Right lobe of liver (tissue), 6 donors: ENCODE data around the gene RAD9A. TPM values are rescaled to one million over a fixed set of nuclear protein-coding genes. Genes with fewer than 3 reads are reported as not detected.

Experiments
- ATAC-seq, 4 donors: fragments of 200-7000 bp; cut with Tn5 transposase; one replicate each; pipeline ENCODE4 v1.9.1; 2020; ENCODE audit warnings: mild to moderate bottlenecking in 4 of 4, moderate library complexity in 4 of 4
- DNase-seq, 3 donors: peaks; one replicate each; pipeline ENCODE4 v3.0.0-alpha.2; 2020
- H3K27ac ChIP-seq, 3 donors: fragments of 200-600 bp; one replicate each; pipeline ENCODE4 v1.8.0; 2022
- H3K27me3 ChIP-seq, 2 donors: fragments of 200-600 bp; one replicate each; pipeline ENCODE4 v1.8.0; 2022
- H3K36me3 ChIP-seq, 4 donors: fragments of 200-600 bp; sonication (generic) in 1 of 4; one replicate each; pipeline versions ENCODE4 v1.5.1 to v1.8.0; 2017 to 2022; ENCODE audit warnings: control low read depth in 1 of 4
- H3K4me1 ChIP-seq, 4 donors: fragments of 200-600 bp; sonication (generic) in 1 of 4; one replicate each; pipeline versions ENCODE4 v1.5.1 to v1.8.0; 2017 to 2022; ENCODE audit warnings: control low read depth in 1 of 4
- H3K4me3 ChIP-seq, 3 donors: fragments of 200-600 bp; one replicate each; pipeline ENCODE4 v1.8.0; 2022
- H3K9me3 ChIP-seq, 4 donors: fragments of 200-600 bp; sonication (generic) in 1 of 4; one replicate each; pipeline versions ENCODE4 v1.5.1 to v1.8.0; 2017 to 2022; ENCODE audit warnings: control low read depth in 1 of 4
- POLR2A ChIP-seq: fragments of 450-650 bp; IDR thresholded peaks from one replicate; pipeline ENCODE4 v1.6.1; 2017; ENCODE audit warnings: antibody characterized with exemption, mild to moderate bottlenecking
- WGBS: methylation state at CpG from one replicate; pipeline ENCODE4 v1.1.6; 2018; ENCODE audit warnings: low coverage, low lambda C conversion rate; ENCODE audit not compliant: insufficient coverage; ENCODE audit errors: missing lambda C conversion rate; 5-methylcytosine and 5-hydroxymethylcytosine counted together
- intact Hi-C, 2 donors: fragments of 100-400 bp; cut with DNase I; formaldehyde crosslinking; loops; one replicate each; pipeline versions ENCODE4 v1.11.2 to v1.14.1; 2022
- total RNA-seq, 6 experiments: library from RNA; depleted of rRNA in 2 of 6; stranded (reverse); fragments of >200 nt in 2 of 6; fragmentation: NEBNext Ultra II Directional in 3 of 6; extraction: Animal tissue kit (Norgen Biotek cat#: 25700) in 3 of 6; gene quantifications; one replicate each; pipeline versions ENCODE4 v1.1.0 to v1.2.4, GENCODE V29; 2016 to 2023
- TF ChIP-seq, protein P1 (sequence below), 4 donors: fragments of 200-600 bp in 3 of 4; fragments of 450-650 bp in 1 of 4; IDR thresholded peaks; one replicate each; pipeline versions ENCODE4 v1.5.1 to v1.8.0; 2016 to 2022; ENCODE audit warnings: antibody characterized with exemption in 4 of 4, mild to moderate bottlenecking in 2 of 4
- donor health status: DM: no; HTN: yes; CAD: no.
- donor health status: DM: no; HTN: no; CAD: no.
- donor health status: DM: no; HTN: no; CAD: no.
- donor health status: DM: no; HTN: yes; CAD: no.
- donor health status: DM: no; HTN: yes; CAD: no.

The RAD9A gene
- total RNA-seq, 6 experiments from 2014 or later: 5.3 to 13.2 (median 6.2) TPM

DNA sequence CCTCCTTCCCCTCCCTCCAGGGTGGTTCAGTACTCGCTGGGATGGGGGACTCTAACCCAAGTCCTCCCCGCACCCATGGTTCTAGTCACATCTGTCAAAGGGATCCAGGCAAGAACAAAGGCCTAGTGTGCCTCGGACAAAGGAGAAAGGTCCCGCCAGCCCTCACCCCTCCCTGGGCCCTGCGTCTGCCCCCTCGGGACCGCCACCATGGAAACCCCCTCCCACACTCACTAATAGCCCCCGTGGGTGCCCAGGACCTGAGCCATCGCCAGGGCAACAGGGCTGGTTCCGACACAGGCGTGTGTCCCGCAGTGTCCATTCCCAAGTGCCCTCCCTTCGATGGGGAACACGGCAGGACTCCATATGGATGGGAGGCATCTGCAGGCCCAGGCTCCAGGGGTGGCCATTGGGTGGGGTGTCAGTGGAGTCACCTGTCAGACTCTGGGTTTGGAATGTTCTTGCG, 18.6 kb downstream of the RAD9A start:
- ATAC-seq: no peak

DNA sequence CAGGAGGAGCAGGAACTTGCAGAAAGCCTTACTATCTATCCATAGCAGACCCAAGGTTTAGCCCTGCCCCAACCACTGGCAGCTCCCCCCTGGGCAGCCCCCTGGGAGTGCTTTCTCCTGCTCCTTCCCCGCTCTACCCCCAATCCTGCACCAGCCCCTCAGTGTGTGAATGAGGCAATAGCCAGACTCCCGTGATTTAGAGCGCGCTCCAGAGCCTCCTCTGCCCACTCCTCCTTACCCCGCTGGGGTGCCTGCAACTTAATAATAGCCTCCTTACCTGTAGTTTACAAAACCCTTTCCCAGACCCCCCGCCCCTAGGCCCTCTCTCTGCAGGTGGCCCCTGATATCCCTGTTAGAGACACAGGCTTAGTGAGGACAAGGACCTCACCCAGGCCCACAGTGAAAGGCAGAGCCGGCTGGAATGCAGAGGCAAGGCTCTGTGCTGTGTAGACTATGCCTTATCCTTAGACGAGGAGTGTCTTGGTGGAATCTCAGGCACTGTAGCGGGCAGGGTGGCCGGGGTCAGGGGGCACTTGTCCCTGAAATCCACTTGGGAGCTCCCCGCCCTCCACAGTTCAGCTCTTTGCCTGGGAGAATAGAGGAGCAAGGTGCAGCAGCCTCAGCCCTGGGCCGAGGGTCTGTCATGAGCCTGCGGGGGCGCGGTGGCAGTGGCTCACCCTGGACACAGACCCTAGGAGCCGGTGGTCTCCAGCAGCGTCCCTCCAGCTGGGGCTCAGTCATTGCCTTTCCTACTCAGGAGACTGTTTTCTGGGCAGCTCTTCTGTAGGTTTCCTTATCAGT, 19.4 kb downstream of the RAD9A start:
- Histone ChIP-seq H3K27me3 (no peaks in the 10 kb centered on the region), H3K36me3 (no peaks in the 10 kb centered on the region), H3K27ac (no peak overlapping the region), H3K9me3 (no peaks in the 10 kb centered on the region), H3K4me1 (peaks cover 0 to 9% (median 0%) of the 10 kb centered on the region in 4 donors), H3K4me3 (no peak overlapping the region)
- WGBS: 56% methylated on average over 3 of the region's 17 CpGs
- ATAC-seq: no peak
- intact Hi-C loops: no loop called here
- TF ChIP-seq, protein P1, sequence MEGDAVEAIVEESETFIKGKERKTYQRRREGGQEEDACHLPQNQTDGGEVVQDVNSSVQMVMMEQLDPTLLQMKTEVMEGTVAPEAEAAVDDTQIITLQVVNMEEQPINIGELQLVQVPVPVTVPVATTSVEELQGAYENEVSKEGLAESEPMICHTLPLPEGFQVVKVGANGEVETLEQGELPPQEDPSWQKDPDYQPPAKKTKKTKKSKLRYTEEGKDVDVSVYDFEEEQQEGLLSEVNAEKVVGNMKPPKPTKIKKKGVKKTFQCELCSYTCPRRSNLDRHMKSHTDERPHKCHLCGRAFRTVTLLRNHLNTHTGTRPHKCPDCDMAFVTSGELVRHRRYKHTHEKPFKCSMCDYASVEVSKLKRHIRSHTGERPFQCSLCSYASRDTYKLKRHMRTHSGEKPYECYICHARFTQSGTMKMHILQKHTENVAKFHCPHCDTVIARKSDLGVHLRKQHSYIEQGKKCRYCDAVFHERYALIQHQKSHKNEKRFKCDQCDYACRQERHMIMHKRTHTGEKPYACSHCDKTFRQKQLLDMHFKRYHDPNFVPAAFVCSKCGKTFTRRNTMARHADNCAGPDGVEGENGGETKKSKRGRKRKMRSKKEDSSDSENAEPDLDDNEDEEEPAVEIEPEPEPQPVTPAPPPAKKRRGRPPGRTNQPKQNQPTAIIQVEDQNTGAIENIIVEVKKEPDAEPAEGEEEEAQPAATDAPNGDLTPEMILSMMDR (IDR thresholded peaks at IDR 0.05): no peak
- TF ChIP-seq POLR2A: no peak
- DNase-seq: no peak

More for the DNA sequence above, 18.6 kb downstream of the RAD9A start:
- H3K27me3 ChIP-seq: no peaks in the 10 kb centered on the region
- intact Hi-C loops: no loop called here
- no peaks in the 10 kb centered on the region for H3K9me3 ChIP-seq
- peaks cover 0 to 5% (median 0%) of the 10 kb centered on the region in 4 donors for H3K4me1 ChIP-seq
- no peaks in the 10 kb centered on the region for H3K36me3 ChIP-seq
- no peak overlapping the region for H3K27ac ChIP-seq
- WGBS: 50% methylated on average over 7 of the region's 15 CpGs
- DNase-seq: peak in 1 of 3 donors; percentile 19
- TF ChIP-seq, protein P1 (IDR thresholded peaks at IDR 0.05): no peak
- TF ChIP-seq POLR2A: no peak
- H3K4me3 ChIP-seq: no peak overlapping the region

DNA sequence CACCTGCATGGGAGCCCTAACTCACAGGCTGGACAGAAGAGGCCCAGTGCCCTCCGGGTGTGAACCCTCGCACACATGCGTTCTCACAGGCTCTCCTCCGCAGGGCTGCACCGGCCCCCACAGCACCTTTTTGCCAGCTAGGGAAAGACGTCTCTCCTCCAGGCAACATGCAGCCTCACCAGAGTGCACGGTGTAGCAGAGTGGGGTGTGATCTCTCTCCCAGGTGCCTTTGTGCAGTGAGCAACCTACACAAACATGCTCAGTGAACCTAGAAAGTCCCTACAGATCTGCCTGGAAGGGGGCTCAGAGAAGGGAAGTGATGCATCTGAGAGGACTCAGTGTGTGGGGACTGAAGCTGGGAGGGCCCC, 20.0 kb downstream of the RAD9A start:
- Histone ChIP-seq H3K27ac (no peak overlapping the region), H3K27me3 (no peaks in the 10 kb centered on the region), H3K4me3 (no peak overlapping the region), H3K36me3 (no peaks in the 10 kb centered on the region), H3K9me3 (no peaks in the 10 kb centered on the region), H3K4me1 (peaks cover 0 to 9% (median 0%) of the 10 kb centered on the region in 4 donors)
- no peak for DNase-seq
- intact Hi-C loops: no loop called here
- no peak for TF ChIP-seq POLR2A
- TF ChIP-seq, protein P1 (IDR thresholded peaks at IDR 0.05): no peak
- WGBS: 29% methylated on average over 4 of the region's 7 CpGs
- ATAC-seq: no peak

- intact Hi-C loops: no loop called here
- Histone ChIP-seq H3K27ac (no peak overlapping the region), H3K4me1 (peaks cover 0 to 9% (median 0%) of the 10 kb centered on the region in 4 donors), H3K9me3 (no peaks in the 10 kb centered on the region), H3K27me3 (no peaks in the 10 kb centered on the region), H3K4me3 (no peak overlapping the region), H3K36me3 (no peaks in the 10 kb centered on the region)
- no peak for ATAC-seq
- TF ChIP-seq POLR2A: no peak
- 0% methylated on average over 3 of the region's 9 CpGs for WGBS
- DNase-seq: no peak
Measured at GRCh38 chr11:67412495-67413179, 20.9 kb downstream of the RAD9A start.
